HG03469 (cell line): ENCODE results near the gene DEPDC4.
"Not testable (repeated sequence)": the region's sequence is repeated elsewhere in the genome, so short reads cannot be mapped to it uniquely, and the experiment has no call there.

Experiments
- ATAC-seq: cut with Tn5 transposase; IDR thresholded peaks from one replicate; pipeline ENCODE4 v1.9.1; 2021; ENCODE audit warnings: mild to moderate bottlenecking, moderate library complexity, moderate number of reproducible peaks; ENCODE audit not compliant: unreplicated experiment

Gene DEPDC4

DNA sequence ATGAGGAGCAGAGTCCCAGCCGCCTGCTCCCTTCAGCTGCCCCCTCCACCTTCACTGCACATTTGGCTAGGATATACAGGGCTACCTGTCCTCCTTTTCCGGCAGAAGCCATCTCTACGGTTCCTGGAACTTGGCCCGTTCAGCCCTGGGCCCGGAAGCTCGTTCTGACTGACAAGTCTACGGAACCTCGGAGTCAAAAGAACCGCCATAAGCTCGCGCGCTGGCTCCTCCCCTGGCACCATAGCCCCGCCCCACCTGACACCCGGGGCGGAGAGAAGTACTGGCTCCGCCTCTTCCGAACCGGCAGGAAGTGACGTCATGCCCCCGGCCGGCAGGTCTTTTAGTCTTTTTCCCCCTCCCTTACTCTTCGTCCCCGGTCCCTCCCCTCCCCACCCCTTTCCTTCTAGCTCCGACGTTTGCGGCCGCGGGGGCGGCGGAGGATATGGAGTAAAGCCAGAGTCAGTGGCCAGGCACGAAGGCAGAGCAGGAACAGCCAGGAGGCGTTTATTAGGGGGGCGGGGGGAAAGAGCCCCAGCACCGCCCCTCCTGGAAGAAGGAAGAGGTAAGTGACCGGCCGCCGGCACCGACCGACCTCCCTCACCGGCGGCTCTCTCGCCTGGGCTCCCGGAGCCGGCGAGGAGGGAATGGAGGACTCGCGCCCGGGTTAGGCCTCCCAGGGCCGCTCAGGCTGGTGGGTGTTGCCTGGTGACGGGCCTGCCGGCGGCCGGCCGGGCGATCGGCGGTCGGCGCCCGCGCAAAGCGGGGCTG is at the start of gene DEPDC4, which contains the start of gene SCYL2:
Gene DEPDC4, minus strand, starts transcription at position 245 of the 768 bp plus-strand sequence. Its CDS starts 3 bp downstream, at position 242.
Gene SCYL2, plus strand, starts transcription at position 343 of the 768 bp plus-strand sequence. CDS start 15,794 bp downstream, outside the sequence.
- peak; percentile 81 for ATAC-seq

DNA sequence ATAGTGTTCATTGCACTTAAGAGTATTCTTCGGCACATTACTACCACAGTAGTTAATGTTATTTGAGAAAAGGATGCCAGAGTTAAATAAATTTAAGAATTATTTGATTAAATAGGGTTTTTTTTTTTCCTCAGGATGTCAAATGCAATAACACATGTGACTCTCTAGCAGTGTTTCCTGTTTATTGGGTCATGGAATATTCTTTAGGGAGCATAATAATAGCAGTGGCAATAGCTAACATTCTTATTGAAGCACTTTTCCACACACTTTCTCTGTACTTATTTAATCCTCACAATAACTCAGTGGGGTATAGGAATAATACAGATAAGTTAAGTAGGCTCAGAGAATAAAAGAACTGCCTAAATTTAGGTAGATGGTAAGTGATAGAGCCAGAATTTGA is 44.4 kb upstream of the DEPDC4 start:
- ATAC-seq, result no peak

DNA sequence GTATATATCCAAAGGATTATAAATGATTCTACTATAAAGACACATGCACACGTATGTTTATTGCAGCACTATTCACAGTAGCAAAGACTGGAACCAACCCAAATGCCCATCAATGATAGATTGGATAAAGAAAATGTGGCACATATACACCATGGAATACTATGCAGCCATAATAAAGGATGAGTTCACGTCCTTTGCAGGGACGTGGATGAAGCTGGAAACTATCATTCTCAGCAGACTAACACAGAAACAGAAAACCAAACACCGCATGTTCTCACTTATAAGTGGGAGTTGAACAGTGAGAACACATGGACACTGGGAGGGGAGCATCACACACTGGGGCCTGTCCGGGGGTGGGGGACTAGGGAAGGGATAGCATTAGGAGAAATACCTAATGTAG is 41.3 kb upstream of the DEPDC4 start:
- ATAC-seq, result not testable (repeated sequence)

DNA sequence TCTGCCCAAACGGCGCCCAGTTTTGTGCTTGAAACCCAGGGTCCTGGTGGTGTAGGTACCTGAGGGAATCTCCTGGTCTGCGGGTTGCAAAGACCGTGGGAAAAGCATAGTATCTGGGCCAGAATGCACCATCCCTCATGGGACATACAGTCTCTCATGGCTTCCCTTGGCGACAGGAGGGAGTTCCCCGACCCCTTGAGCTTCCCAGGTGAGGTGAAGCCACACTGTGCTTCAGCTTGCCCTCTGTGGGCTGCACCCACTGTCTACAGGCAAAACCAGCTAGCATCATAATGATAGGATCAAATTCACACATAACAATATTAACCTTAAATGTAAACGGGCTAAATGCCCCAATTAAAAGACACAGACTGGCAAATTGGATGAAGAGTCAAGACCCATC is 37.5 kb upstream of the DEPDC4 start:
- ATAC-seq, result not testable (repeated sequence)

DNA sequence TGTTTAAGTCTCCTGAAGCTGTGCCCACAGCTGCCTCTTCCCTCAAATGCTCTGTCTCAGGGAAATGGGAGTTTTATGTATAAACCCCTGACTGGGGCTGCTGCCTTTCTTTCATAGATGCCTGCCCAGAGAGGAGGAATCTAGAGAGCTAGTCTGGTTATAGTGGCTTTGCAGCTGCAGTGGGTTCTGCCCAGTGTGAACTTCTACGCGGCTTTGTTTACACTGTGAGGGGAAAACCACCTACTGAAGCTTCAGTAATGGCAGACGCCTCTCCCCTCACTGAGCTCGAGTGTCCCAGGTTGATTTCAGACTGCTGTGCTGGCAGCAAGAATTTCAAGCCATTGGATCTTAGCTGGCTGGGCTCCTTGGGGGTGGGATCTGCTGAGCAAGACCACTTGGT is 37.0 kb upstream of the DEPDC4 start:
- no peak for ATAC-seq

DNA sequence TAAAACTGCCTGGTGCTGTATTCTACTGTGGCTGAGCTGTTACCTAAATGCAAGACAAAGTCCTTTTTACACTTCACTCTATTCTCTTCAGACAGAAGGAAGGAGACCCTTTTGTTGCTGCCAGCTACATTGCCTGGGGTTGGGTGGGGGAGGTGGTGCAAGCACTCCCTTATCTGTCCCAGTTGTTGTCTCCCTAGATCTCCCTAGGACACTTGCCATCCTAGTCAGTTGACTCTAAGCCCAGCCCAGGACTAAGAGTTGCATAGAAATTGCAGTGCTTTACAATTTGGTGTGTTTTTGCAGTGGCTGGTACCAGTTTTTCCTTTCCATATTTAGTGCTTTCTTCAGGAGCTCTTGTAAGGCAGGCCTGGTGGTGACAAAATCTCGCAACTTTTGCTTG is 35.2 kb upstream of the DEPDC4 start:
- ATAC-seq, result no peak

DNA sequence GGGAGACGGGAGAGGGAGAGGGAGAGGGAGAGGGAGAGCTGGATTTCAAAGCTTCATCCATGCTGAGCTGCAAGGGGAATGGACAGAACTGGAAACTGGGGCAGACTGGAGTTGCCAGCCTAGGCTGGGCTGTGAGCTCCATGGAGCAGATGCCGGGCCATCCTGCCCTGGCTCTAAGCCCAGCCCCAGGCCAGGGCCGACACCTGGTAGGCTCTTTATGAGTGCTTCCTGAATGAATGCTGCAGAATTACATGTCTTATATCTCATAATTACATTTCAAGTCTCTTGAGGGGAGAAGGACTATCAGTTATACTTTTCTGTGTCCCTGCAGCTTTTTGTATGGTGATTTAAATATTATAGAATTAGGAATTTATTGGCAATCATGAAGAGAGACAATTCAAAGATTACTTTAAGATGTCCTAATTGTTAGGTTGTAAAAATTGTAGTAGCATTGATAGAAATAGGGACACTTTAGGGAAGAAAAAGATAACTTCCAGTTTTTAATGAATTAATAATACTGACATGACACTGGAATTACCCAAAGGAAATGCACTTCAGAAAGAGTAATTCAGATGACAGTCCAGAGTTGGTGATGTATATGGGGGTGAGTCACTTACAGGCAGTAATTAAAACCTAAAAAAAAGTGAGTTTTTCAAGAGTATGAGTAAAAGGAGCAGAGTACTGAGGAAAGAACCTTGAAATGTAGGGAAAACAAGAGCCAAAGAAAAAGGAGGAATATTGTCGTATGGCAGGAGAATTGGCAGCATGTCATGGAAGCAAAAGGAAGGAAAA is 29.1 kb upstream of the DEPDC4 start:
- no peak for ATAC-seq

DNA sequence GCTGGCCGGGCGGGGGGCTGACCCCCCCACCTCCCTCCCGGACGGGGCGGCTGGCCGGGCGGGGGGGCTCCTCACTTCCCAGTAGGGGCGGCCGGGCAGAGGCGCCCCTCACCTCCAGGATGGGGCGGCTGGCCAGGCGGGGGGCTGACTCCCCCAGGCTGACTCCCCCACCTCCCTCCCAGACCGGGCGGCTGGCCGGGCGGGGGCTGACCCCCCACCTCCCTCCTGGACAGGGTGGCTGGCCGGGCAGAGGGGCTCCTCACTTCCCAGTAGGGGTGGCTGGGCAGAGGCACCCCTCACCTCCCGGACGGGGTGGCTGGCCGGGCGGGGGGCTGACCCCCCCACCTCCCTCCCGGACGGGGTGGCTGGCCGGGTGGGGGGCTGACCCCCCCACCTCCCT is 27.5 kb upstream of the DEPDC4 start:
- not testable (repeated sequence) for ATAC-seq

DNA sequence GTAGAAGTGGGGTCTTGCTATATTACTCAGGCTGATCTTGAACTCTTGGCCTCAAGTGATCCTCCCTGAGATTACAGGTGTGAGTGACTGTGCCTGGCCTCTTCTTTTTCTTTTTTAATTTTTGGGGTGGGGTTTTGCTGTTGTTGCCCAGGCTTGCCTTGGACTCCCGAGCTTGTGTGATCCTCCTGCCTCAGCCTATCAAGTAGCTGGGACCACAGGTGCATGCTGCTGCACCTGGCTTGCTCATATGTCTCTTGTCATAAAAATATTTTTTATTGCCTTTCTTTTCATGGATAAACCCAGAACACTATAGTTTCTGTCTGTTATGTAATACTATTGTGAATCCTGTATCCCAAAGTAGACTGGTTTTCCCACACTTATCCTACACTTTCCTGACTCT is 26.1 kb upstream of the DEPDC4 start:
- ATAC-seq, result no peak

DNA sequence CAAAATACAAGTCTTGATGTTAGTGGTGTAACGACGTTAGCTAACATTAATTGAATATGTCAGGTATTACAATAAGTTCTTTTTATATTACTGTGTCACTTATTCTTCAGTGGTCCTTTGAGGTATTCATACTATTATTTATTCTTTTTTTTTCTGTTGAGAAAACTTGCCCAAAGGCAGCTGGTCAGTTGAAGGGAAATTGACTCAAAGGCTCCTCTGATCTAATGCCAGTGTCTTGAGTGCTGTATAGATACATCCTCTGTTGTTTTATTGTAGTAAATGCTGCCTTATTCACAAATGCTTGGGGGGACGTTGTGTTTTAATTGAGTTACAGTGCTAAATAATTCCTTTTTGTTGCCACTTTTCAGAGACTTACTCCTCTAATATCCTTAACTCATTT is 23.1 kb upstream of the DEPDC4 start:
- ATAC-seq, result no peak

DNA sequence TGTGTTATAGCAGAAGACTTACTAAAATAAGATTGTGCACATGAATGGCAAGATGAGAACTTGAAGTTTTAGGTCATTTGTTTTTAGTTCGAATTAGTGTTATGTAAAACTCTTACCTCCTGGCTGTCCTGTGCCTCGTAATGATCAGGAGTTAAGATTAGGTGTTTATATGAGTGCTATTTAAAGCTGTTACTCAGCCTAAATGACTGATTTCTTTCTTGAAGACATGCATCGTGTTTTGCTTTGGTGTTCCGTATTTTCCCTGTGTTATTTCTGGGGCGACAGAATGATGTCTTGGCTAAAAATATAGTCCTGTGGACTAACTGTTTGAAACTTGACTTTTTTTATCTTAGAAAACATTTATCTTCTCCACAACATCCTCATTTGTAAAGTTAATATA is 22.2 kb upstream of the DEPDC4 start:
- ATAC-seq, result no peak

DNA sequence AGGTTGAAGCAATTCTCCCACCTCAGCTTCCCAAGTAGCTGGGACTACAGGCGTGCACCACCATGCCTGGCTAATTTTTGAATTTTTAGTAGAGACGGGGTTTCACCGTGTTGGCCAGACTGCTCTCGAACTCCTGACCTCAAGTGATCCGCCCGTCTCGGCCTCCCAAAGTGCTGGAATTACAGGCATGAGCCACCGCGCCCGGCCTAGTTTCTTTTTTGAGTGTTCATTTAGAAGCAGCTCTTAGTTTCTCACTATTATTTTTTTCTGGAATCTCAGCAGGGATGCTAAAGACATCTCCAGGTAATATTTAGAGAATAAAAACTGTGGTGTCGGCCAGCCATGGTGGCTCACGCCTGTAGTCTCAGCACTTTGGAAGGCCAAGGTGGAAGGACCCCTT is 17.7 kb upstream of the DEPDC4 start:
- not testable (repeated sequence) for ATAC-seq

DNA sequence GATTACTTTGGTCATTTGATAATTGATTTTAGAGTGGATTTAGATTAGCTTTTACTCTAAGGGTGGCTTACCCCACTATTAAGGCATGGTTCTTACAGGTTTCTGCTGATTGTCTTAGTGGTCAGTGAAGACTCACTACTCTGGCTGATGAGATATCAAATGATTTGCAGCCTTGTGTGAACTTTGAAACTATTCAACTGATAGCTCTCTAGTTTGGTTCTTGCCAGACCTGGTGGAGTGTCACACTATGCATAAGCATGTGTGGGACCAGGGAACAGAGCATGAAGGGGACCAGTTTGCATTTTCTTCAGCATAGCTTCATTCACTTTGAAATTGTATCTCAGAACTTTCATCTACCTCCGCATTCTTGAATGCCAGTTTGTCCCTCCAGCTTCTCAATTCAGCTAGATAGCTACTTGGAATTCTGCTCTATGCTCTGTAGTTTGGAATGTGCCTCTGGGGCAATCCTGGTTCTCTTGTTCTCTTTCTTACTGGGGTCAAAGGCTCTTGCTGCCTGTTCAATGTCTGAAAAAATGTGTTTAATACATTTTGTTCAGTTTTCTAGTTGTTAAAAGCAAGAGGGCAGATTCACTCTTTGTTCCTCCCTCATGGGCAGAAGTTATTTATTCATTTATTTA is 12.8 kb upstream of the DEPDC4 start:
- no peak for ATAC-seq

DNA sequence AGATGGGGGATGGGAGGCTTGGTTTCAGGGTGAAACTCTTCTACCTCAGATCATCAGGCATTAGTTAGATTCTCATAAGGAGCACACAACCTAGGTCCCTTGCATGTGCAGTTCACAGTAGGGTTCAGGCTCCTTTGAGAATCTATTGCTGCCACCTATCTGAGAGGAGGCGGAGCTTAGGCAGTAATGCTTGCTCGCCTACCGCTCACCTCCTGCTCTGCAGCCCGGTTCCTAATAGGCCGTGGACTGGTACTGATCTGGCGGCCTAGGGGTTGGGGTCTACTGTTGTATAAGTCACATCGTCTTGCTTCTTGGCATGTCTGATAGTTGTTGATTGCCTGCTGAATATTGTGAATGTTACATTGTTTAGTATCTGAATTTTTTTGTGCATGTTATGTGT is 12.3 kb upstream of the DEPDC4 start:
- no peak for ATAC-seq

DNA sequence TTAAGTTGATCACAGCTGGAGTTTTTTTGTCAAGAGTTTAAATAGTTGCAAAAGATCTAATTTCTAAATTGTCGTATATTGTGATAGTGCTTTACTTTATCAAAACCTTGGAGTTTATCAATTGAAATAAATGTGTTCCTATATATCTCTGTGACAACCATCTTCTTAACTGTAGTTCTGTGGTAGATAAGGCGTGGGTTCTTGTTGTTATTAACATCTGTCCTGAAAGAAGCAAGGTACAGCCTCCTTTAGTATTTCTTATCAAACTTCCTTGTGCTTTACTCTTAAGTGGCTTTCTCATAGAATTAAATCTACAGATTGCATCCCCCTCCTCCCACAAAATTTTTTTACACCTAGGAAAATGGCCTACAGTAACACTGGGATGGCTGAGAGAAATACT is 7.4 kb upstream of the DEPDC4 start:
- no peak for ATAC-seq

DNA sequence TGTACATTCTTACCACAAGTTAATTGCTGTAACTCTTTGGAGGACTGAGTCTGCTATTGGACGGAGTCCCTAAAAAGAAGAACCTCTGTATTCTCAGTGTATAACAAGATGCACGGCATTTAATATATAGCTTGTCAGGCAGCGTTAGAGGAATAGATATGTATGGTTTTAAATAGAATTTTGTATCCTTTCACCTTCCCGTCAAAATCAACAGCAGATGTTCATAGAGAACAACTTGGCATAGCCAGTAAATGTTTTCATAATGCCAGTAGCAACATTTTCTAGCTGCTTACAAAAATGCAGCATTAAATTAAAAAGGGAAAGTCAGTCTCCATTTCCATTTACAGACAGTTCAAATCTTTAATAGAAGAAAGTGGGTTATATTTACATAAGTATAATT is 6.9 kb upstream of the DEPDC4 start:
- no peak for ATAC-seq

DNA sequence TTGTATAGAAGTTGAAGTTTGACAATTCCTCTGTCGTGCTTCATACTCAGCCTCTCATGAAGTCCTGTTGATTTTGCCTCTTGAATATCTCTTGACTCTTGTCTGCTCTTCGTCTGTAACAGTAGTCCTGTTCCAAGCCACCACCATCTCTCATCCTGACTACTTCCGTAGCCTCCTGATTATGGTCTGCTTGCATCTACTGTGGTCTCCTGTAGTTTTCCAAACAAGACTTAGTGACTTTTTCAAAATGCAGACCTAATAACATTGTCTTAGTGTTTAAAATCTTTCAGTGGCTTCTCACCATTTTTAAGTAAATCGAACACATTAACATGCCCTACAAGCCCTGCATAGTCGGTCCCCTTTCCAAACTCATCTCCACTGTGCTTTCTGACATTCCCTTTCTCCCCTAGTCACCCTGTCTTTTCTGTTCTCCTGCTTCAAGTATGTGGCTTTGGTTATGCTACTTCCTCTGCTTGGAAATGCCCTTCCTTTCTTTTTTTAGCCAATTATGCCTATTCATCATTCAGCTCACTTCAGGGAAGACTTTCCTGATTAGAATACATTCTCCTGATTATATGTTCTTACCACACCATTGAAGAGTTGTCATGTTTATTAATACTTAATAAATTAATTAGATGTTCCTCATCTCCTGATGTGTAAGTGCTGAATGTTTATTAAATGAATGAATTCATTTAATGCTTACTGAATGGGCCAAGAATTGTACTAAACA is 2.1 kb upstream of the DEPDC4 start:
- ATAC-seq, result no peak

DNA sequence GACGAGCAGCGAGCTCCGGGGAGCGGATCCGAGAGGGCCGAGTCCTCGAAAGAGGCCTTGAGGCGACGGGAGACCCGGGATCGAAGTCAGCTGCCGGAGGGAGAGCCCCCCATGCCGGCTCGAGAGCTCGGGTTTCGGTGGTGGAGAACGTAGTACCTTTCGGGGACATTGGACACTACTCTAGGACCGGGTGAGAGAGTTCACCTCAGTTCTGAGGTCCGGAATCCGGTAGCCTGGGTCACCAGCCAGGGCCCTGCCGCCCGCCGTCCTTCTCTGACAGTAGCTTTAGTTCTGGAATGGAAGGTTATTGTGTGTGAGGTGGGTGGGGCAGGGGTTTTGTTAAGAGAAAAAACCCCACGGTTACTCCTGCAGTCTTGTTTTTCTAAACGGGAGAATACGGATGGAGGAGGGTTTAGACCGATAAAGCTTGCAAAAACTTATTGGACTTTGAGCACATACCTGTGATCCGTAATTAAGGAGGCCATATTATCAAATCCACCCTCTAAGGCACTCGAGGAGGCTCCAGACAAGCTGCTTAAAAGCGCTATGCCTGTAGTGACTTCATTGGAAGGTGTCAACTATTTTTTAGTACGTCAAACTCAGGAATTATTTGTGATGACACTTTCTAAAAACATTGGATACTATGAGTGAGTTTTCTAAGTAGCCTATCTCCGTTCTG is 863 bp upstream of the DEPDC4 start:
- no peak for ATAC-seq

DNA sequence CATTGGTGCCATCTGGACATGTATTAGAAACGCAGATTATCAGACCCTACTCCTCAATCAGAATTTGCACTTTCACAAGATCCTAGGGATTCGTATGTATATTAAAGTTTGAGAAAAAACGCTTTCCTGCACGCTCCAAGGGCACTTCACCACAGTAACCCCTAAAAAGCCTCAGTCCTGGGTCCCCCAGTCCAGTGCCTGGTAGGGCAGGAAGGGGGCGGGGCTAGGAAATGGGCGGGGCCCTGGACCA is 369 bp downstream of the DEPDC4 start:
- peak; percentile 58 for ATAC-seq

DNA sequence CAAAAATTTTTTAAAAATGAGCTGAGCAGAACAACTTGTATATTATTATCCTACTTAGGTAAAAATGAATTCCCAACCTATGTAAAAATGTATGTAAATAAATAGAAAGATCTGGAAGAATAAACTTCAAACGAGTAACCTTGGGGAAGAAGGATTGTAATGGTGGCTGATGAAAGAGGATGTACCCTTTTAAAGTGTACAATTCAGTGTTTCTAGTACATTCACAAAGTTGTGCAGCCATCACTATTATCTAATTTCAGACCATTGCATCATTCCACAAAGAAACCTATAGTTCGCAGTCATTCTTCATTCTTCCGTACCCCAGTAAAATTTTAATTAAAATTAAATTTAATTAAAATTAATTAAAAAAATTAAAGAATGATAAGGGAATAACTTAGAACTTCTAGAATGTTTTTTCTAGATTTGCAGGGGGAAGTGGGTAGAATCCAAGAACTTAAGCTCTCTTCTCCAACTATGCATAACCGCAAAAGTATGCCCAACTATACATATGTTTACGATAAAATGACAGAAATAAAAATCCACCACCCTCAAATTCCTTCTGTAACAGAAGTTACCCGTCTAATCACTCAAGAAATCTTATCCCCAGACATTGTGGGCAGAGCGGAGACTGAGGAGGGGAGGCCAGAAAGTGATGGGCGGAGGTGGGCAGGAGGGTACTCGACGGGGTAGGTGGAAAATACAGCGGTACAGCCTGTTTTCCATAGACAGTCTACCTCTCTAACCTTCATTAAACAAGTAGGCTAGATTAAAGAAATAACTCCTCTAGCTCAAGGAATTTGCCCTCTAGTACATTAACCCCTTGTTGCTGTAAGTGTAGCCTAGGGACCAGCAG is 921 bp downstream of the DEPDC4 start:
- ATAC-seq, result peak; percentile 2
